ENCODE data around the gene SEMA6D.

The SEMA6D gene

GRCh38 chr15:47791161-47791560, 73.9 kb downstream of the SEMA6D start:
- no peak for DNase-seq

- DNase-seq: no peak
Observed at GRCh38 chr15:47792231-47792630, 74.9 kb downstream of the SEMA6D start.

- no peak for DNase-seq
Observed at GRCh38 chr15:47794252-47794914, 77.1 kb downstream of the SEMA6D start.

GRCh38 chr15:47795864-47796263, 78.6 kb downstream of the SEMA6D start:
- DNase-seq: no peak

- DNase-seq: no peak
Observed at GRCh38 chr15:47796339-47796738, 79.0 kb downstream of the SEMA6D start.

GRCh38 chr15:47796830-47797229, 79.5 kb downstream of the SEMA6D start:
- DNase-seq: no peak

GRCh38 chr15:47801522-47801921, 84.2 kb downstream of the SEMA6D start:
- DNase-seq: no peak

GRCh38 chr15:47802216-47802615, 84.9 kb downstream of the SEMA6D start:
- DNase-seq: no peak

- no peak for DNase-seq
Observed at GRCh38 chr15:47803767-47804166, 86.5 kb downstream of the SEMA6D start.

- DNase-seq: no peak
Observed at GRCh38 chr15:47804733-47805132, 87.4 kb downstream of the SEMA6D start.

- DNase-seq: no peak
Observed at GRCh38 chr15:47806008-47806407, 88.7 kb downstream of the SEMA6D start.

GRCh38 chr15:47811172-47811571, 93.9 kb downstream of the SEMA6D start:
- DNase-seq: no peak

- DNase-seq: no peak
Observed at GRCh38 chr15:47812470-47812999, 95.2 kb downstream of the SEMA6D start.

- DNase-seq: no peak
Observed at GRCh38 chr15:47813748-47814384, 96.6 kb downstream of the SEMA6D start.

- DNase-seq: no peak
Observed at GRCh38 chr15:47814620-47815019, 97.3 kb downstream of the SEMA6D start.

- DNase-seq: no peak
Observed at GRCh38 chr15:47817969-47818548, 100.8 kb downstream of the SEMA6D start.

- DNase-seq: no peak
Observed at GRCh38 chr15:47819158-47819557, 101.9 kb downstream of the SEMA6D start.

- DNase-seq: no peak
Observed at GRCh38 chr15:47820057-47820746, 102.9 kb downstream of the SEMA6D start.

GRCh38 chr15:47820747-47821319, 103.5 kb downstream of the SEMA6D start:
- DNase-seq: no peak

- DNase-seq: no peak
Observed at GRCh38 chr15:47822048-47822447, 104.7 kb downstream of the SEMA6D start.

Measured in stimulated activated CD8-positive, alpha-beta memory T cell treated with anti-CD3 and anti-CD28 coated beads, Interleukin-4, amount 100 ng/mL, for 48 hours (primary cell).